LoVo (cell line): ENCODE results near the gene MOB3A.
"Not testable (repeated sequence)": the region's sequence is repeated elsewhere in the genome, so short reads cannot be mapped to it uniquely, and the experiment has no call there.

Experiments
- DNase-seq: peaks from one replicate; pipeline ENCODE4 v3.0.0-alpha.2; 2016; ENCODE audit warnings: low spot score

The MOB3A gene

DNA sequence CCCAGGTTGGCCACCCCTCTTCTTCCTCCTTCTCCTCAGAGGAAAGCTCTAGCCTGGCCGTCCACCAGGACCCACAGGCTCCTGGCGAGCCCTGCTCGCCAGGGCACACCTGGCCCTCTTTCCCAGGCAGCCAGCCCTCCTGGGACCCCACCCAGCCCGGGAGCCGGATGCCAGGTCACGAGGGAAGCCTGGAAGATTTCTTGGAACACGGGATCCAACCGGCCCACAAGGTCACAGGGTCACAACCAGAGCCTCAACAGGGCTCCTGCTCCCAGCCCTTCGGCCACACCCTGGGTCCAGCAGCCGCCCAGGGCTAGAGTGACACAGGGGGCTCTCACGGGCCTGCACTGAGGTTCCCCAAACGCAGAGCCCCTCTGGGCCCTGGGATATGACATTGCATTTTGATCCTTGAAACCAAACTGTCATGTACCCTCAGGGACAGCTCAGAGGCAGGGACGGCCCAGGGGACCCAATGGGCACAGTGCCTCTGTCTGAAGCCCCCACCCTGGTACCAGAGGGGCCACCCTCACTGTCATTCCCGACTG is 50.6 kb downstream of the MOB3A start:
- DNase-seq = no peak

DNA sequence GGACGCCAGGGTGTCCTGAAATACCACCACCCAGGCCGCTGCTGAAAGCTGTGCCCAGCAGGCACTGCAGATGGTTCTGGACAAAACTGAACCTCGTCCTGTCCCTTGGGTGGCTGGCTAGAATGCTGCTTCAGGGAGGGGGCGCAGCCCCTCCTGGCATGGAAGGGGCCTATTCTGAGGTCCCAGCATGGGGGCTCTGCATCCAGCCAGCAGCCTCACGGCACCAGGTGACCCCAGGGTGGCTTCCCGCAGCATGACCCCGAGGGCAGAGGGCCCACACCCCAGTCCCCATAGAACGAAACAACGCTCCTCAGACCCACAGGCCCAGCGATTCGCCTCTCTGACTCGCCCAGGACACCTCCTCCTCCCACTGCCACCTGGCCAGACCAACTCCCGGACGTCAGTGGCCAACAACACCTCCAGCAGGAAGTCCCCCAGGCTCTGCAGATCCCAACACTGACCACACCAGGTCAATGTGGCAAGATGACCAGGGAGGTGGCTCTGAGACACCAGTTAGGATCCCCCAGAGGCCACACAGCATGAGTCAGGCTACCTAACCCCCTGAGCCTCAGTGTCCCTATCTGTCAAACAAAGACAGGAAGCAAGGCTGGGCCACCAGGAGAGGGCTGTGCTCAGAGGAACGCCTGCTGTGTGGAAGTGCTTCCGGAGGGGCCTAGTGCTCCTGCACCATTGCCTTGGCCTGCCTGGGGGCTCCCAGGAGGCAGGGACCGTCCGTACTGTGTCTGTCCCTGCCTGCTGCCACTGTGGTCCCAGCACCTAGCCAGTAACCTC is 51.2 kb downstream of the MOB3A start:
- no peak for DNase-seq

DNA sequence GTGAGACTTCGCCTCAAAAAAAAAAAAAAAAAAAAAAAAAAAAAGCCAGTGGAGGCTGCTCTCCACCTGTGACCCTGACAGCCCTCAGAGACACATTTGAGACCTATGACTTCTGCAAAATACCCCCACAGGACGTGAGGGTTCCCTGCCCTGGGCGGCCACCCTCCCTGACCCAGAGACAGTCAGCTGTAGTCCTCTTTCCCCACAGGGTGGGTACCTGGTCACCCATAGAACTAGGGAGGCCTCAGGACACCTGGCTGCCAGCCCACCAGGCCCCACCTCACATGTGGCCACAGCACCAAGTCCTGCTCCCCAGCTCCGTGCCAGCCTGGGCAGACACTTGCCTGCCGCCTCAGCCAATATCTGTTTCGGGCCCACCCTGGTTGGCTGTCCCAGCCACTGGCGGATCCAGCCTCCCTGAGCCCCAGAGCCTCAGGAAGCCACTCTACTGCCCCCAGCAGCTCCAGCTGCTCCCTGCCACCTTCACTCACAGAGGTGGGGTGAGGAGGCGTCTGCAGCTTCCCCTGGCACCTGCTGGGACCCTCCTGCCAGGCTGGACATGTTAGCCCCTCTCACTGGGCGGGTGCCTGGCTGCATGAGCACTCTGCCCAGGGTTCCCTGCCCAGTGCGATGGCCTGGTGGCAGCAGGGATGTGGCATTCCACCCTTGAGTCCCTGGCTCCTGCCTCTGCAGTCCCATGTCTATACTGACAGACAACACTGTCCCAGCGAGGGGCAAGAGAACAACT is 52.0 kb downstream of the MOB3A start:
- DNase-seq = no peak

GRCh38 chr19:2043251-2043641 is 52.9 kb downstream of the MOB3A start:
- no peak for DNase-seq

- no peak for DNase-seq
Measured at GRCh38 chr19:2042485-2043250, 53.5 kb downstream of the MOB3A start.

- DNase-seq = no peak
Measured at GRCh38 chr19:2041683-2042484, 54.2 kb downstream of the MOB3A start.

DNA sequence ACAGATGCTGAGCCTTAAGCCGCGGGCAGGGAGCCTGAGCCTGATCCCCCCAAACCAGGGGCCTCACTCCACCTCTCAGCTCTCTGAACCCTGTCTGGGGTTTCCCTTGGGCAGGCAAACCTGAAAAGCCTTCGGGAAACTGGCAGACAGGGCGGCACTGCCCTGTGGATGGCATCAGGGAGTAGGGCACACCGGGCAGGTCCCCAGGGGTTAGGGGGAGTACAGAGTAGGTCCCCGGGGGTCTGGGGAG is 54.8 kb downstream of the MOB3A start:
- no peak for DNase-seq

- DNase-seq = no peak
Measured at GRCh38 chr19:2040647-2041432, 55.3 kb downstream of the MOB3A start.

DNA sequence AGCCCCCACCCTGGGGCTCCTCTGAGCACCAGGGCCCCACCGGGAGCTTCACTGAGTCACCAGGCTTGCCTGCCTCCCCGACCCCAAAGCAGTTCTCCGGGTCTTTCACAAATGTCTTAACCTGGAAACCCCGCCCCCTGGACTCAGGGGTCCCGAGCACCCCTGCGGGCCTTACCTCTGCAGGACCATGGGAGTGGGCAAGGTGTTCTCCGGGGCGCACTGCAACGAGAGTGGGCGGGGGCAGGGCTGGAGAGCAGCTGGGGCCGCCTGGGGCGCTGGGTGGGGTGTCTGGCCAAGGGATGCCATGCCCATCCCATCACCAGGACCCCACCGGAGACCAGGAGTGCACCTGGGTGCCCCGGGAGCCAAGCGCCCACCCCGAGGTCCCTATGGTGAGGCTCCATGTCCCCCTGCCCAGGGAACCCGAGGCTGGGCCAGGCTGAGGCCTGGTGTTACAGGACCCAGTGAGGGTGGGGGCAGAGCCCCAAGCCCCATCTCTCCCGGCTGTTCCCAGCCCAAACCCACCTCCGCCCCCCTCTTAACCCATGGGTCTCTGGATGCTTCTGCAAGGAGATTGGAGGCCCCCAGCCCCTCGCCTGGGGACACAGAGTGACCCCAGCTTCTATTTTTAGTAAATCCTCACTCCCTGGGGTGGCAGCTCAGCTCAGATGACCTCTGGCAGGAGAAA is 56.0 kb downstream of the MOB3A start:
- no peak for DNase-seq

DNA sequence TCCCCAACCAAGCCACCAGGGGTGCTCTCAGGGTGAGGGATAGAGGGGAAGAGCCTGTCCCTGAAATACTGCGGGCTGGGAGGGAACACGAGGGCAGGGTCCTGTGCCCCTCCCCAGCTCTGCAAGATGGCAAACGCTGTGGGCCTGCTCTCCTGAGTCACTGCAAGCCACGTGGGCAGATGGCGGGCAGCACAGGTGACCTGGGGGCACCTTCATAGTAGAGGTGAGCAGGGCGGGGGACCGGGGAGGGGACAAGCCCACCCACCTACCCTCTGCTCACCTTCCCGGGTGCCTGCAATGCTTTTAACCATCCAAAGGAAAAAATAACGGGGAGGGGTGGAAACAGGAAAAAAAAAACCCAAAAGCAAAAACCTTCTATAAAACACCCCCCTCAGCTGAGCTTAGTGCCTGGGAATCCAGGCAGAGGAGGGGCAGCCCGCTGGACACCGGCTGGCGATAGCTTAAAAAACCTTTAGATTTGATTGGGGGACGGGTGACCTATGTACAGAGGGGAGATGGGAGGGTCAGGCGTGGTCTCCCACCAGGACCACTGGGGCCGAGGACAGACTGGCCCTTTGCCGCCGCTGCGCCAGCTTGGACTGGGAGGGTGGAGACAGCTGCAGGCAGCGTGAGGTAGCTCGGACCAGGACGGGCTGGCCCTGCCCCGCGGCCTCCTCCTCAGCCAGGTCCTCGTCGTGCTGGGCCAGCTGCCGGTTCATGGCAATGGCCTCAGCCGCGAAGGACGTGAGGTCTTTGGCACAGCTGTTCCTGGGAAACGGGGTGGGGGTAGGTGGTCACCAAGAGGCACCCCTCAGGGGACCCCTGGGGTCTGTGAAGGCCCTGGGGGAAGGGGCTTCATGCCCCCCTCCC is 56.8 kb downstream of the MOB3A start:
- no peak for DNase-seq

DNA sequence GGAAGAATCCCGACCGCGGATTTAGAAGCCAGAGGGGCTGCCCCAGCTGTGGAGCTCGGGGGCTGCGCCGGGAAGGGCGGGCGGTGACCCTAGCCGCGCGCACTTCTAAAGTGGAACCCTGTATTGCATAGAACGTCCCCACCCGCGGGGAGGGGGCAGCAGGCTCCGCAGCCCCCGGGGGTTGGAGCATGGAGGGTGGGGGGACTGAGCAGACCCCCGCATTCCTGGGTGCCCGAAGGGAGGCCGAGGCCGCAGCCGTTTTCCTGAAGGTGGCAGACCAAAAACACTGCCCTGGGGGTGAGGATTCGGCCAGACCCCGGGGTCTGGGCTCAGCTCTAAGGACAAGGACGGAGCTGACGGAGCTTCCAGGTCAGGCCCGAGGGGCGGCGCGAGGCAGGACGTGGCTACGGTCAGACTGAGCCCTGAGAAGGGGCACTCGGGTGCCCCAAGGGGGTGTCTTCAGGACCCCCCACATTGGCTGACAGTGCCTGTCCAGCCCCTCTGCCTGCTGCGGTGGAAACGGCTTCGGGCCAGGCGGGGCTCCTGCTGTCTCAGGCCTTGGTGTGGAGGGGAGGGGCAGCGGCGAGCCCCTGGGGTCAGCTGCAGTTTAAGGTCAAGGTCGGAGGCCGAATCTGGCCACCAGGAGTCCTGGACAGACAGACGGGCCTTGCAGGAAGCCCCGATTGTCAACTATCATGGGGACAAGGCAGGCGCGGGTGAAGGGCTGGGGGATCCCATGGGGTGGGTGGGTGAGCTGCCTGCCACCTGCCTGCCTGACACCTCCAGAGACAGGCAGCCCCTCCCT is 57.6 kb downstream of the MOB3A start:
- no peak for DNase-seq

DNA sequence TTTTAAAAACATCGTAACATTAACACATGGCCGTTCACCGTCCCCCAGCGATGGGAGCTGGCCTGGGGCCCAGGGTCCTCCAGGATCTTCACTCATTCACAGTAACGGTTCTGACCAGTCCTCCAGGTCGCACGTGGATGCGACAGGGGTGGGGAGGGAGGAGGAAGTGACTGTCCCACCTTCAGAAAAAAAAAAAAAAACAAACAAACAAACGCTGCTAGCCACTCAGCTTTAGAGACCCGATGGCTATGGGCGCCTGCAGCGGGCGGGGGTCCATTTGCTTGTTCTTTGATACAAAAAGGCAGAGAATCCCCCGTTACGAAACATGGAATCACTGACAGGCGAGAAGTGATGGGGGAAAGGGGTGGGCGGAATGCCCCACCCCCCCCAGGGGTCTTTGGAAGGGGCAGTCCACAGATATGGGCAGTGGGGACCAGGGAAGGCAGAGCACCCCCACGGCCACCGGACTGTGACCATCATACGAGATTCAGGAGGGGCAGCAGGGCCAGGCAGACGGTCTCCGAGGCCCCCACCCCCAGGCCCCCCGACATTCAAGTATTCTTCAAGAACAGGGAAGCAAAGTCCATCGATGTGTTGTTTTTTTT is 58.4 kb downstream of the MOB3A start:
- no peak for DNase-seq

- DNase-seq = no peak
Measured at GRCh38 chr19:2036424-2036823, 59.7 kb downstream of the MOB3A start.

- no peak for DNase-seq
Measured at GRCh38 chr19:2035590-2035991, 60.5 kb downstream of the MOB3A start.

GRCh38 chr19:2034729-2035589 is 61.2 kb downstream of the MOB3A start:
- no peak for DNase-seq

DNA sequence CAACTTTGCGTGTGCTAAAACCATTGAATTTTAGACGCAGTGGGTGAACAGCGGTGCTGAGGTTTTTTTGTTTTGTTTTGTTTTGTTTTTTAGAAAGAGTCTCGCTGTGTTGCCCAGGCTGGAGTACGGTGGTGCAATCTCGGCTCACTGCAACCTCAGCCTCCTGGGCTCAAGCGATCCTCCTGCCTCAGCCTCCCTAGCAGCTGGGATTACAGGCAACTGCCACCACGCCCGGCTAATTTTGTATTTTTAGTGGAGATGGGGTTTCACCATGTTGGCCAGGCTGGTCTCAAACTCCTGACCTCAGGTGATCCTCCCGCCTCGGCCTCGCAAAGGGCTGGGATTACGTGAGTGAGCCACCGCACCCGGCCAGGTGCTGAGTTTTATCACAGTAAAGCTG is 61.9 kb downstream of the MOB3A start:
- DNase-seq = not testable (repeated sequence)

- DNase-seq = no peak
Measured at GRCh38 chr19:2033825-2034159, 62.3 kb downstream of the MOB3A start.
